Activated CD8-positive, alpha-beta memory T cell treated with anti-CD3 and anti-CD28 coated beads for 4 hours (primary cell): ENCODE measurements around the gene USP10.
"Not testable (repeated sequence)": the region's sequence is repeated elsewhere in the genome, so short reads cannot be mapped to it uniquely, and the experiment has no call there.

ENCODE experiments used
- DNase-seq, 2 donors: peaks; one replicate each; pipeline ENCODE4 v3.0.0-alpha.2; 2020; ENCODE audit warnings: low read depth in 2 of 2

Gene USP10

GRCh38 chr16:84726669-84727467, 27.1 kb downstream of the USP10 start:
- no peak for DNase-seq

- DNase-seq: no peak
These were observed 29.1 kb downstream of the USP10 start for GRCh38 chr16:84728853-84729424.

GRCh38 chr16:84729716-84730320, 30.0 kb downstream of the USP10 start:
- DNase-seq: no peak

GRCh38 chr16:84730406-84731106, 30.8 kb downstream of the USP10 start:
- no peak for DNase-seq

GRCh38 chr16:84732332-84732673, 32.5 kb downstream of the USP10 start:
- DNase-seq: not testable (repeated sequence)

- no peak for DNase-seq
These were observed 33.0 kb downstream of the USP10 start for GRCh38 chr16:84732674-84733352.

- DNase-seq: peak; percentile 6 to 28
These were observed 36.2 kb downstream of the USP10 start for GRCh38 chr16:84735849-84736586.

GRCh38 chr16:84737192-84738011, 37.6 kb downstream of the USP10 start:
- no peak for DNase-seq

GRCh38 chr16:84738255-84739038, 38.6 kb downstream of the USP10 start:
- DNase-seq: peak; percentile 44 to 59

GRCh38 chr16:84739349-84740124, 39.7 kb downstream of the USP10 start:
- no peak for DNase-seq

- DNase-seq: no peak
These were observed 40.9 kb downstream of the USP10 start for GRCh38 chr16:84740596-84741116.

GRCh38 chr16:84741340-84741830, 41.6 kb downstream of the USP10 start:
- no peak for DNase-seq

GRCh38 chr16:84742641-84743092, 42.9 kb downstream of the USP10 start:
- DNase-seq: no peak

- no peak for DNase-seq
These were observed 46.4 kb downstream of the USP10 start for GRCh38 chr16:84746231-84746630.

- no peak for DNase-seq
These were observed 47.1 kb downstream of the USP10 start for GRCh38 chr16:84746875-84747274.

- DNase-seq: not testable (repeated sequence)
These were observed 48.4 kb downstream of the USP10 start for GRCh38 chr16:84748247-84748646.

GRCh38 chr16:84749072-84749471, 49.3 kb downstream of the USP10 start:
- no peak for DNase-seq

GRCh38 chr16:84749815-84750214, 50.0 kb downstream of the USP10 start:
- DNase-seq: no peak
